Measurements from ENCODE around the gene ZNF221. TPM values are rescaled to one million over a fixed set of nuclear protein-coding genes. Genes with fewer than 3 reads are reported as not detected.

Gene ZNF221
- total RNA-seq, 1 donor from 2014 or later, result 14.3 TPM

DNA sequence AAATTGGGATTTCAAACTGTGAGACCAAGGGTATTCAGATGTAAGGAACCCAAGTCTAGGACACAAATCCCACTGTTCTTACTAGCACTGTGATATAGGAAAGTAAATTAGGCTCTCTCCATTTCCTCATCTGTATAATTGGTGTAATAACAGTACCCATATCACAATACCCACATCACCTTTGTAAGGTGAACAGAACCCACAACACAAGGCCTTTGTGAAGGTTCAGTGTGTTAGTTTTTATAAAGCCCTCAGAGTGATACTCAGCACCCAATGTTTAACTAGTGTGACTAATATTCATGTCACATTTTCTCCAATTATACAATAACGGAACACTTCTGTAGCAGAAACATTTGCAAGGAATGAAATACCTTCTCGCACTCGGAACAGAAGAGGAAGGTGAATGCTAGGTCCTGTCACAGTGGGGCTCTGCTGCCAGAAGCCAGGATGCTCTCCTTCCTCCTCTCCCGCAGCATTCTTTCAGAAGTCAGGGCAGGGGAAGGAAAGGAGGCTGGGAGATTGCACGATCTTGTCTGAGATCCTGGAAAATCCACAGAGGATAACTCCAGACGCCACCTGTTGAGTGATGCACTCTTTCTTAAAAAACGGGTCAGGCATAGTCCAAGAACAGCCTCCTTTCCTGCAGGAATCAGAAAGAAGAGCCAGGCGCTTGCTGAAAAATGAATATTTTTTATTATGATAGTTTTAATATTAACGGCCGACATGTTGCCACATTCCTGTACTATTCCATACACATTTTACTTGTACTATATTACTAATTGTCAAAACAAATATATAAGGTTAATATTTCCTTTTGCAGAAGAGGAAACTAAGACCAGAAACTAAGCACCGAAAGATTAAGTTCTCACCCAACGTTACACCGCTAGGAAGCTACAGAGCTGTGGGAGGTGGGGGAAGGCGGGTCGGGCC lies 16.7 kb upstream of the ZNF221 start:
- Mint-ChIP-seq H3K36me3 (ENCODE audit: low read depth) (peaks cover 36% of the 10 kb centered on the region), H3K27ac (ENCODE audit: unreplicated experiment) (peak overlapping the region; percentile 92), H3K9me3 (peaks cover 7% of the 10 kb centered on the region), H3K4me1 (peaks cover 15% of the 10 kb centered on the region), H3K4me3 (peak overlapping the region; percentile 100), H3K27me3 (ENCODE audit: low read depth) (peaks cover 8% of the 10 kb centered on the region)
- TF ChIP-seq, protein P1, sequence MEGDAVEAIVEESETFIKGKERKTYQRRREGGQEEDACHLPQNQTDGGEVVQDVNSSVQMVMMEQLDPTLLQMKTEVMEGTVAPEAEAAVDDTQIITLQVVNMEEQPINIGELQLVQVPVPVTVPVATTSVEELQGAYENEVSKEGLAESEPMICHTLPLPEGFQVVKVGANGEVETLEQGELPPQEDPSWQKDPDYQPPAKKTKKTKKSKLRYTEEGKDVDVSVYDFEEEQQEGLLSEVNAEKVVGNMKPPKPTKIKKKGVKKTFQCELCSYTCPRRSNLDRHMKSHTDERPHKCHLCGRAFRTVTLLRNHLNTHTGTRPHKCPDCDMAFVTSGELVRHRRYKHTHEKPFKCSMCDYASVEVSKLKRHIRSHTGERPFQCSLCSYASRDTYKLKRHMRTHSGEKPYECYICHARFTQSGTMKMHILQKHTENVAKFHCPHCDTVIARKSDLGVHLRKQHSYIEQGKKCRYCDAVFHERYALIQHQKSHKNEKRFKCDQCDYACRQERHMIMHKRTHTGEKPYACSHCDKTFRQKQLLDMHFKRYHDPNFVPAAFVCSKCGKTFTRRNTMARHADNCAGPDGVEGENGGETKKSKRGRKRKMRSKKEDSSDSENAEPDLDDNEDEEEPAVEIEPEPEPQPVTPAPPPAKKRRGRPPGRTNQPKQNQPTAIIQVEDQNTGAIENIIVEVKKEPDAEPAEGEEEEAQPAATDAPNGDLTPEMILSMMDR (conservative IDR thresholded peaks at IDR 0.05), result no peak
- DNase-seq (ENCODE audit: low read depth, low spot score), result no peak

DNA sequence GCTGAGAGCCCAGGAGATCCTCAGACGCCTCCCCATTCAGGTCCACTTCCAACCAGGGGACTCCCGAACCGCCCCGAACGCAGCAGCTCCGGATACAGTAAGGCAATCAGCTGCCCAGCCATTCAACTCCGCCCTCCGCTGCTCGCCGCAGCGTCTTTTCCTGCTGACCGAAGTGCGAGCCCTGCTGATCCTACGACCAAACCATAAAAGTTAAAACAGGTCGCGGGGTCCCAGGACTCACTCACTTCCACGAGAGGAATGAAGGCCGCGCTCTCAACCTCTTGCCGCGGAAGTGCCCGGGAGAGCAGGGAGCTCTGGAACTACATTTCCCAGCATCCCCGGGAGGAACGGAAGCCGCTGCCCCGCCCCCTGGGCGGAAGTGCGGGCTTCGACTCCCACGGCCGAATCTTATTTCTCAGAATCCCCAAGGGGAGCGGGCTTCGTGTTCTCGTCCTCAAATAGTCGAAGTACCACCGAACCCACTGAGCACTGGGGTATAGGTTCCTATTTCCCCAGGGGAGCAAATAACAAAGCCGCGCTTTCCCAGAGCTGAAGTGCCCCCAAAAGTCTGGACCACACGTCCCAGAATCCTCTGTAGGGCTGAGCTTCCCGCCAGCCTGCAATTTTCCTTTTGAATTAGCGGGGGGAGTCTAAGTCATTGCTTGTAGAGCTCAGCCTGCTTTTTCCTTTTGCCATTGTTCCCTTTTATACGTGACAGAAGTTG lies 15.9 kb upstream of the ZNF221 start, which contains the start of gene ZNF45:
Gene ZNF45, minus strand, starts transcription at position 298 of the 724 bp plus-strand sequence. CDS start 13,097 bp downstream, outside the sequence.
- peak within 1 kb of the TSS; percentile 98 for H3K27ac Mint-ChIP-seq (ENCODE audit: unreplicated experiment)
- H3K4me1 Mint-ChIP-seq, result peaks cover 15% of the 10 kb centered on the region
- H3K9me3 Mint-ChIP-seq, result peaks cover 7% of the 10 kb centered on the region
- peaks cover 28% of the 10 kb centered on the region for H3K36me3 Mint-ChIP-seq (ENCODE audit: low read depth)
- H3K4me3 Mint-ChIP-seq, result peak within 1 kb of the TSS; percentile 100
- TF ChIP-seq, protein P1 (conservative IDR thresholded peaks at IDR 0.05), result no peak
- DNase-seq (ENCODE audit: low read depth, low spot score), result peak; percentile 82
- H3K27me3 Mint-ChIP-seq (ENCODE audit: low read depth), result peaks cover 12% of the 10 kb centered on the region

DNA sequence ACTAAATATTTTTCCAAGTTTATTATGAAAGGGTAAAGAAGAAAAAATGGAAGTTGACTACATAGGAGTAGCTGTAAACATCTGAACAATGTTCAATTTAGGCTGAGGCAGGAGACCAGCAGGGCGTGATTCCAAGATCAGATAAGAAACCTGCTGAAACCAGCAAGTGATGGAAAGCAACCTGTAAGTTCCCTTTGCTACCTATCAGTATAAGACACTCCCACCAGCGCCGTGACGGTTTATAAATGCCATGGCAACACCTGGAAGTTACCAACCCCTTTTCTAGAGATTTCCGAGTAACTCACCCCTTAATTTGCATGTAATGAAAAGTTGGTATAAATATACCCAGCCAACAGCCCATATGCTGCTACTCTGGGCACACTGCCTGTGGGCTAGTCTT lies 14.8 kb upstream of the ZNF221 start:
- H3K27me3 Mint-ChIP-seq (ENCODE audit: low read depth), result peaks cover 22% of the 10 kb centered on the region
- peaks cover 10% of the 10 kb centered on the region for H3K9me3 Mint-ChIP-seq

DNA sequence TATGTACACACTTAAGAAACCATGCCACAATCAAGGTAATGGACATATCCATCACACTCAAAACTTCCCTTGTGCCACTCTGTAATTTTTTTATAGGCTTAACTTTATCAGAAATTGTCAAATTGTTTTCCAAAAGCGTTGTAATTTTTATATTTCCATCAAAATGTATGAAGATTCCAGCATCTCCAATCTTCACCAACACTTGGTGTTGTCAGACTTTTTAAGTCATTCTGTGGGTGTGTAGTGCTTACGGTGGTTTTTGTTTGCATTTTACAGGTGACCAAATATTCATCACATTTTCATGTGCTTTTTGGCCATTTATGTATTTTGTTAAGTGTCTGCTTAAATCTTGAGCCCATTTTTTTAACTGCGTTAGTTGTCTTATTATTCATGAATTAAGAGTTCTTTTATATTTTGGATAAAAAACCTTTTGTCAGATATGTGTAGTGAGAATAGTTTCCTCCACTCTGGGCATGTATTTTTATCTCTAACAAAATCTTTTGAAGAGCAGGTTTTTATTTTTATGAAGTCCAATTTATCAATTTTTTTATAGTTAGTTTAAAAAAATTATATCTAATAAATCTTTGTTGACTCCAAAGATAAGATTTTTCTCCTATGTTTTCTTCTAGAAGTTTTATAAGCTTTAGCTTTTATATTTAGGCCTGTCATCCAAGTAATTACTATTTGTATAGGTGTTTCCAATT lies 11.3 kb upstream of the ZNF221 start:
- no peak overlapping the region for H3K4me3 Mint-ChIP-seq

More for the DNA sequence above, 14.8 kb upstream of the ZNF221 start:
- Mint-ChIP-seq H3K4me3 (peak overlapping the region; percentile 100), H3K4me1 (peaks cover 15% of the 10 kb centered on the region), H3K36me3 (ENCODE audit: low read depth) (peaks cover 26% of the 10 kb centered on the region), H3K27ac (ENCODE audit: unreplicated experiment) (no peak overlapping the region)
- DNase-seq (ENCODE audit: low read depth, low spot score), result no peak
- TF ChIP-seq, protein P1 (conservative IDR thresholded peaks at IDR 0.05), result no peak

More for the DNA sequence above, 11.3 kb upstream of the ZNF221 start:
- Mint-ChIP-seq H3K27me3 (ENCODE audit: low read depth) (peaks cover 52% of the 10 kb centered on the region), H3K4me1 (peaks cover 6% of the 10 kb centered on the region), H3K36me3 (ENCODE audit: low read depth) (peaks cover 9% of the 10 kb centered on the region), H3K9me3 (peaks cover 10% of the 10 kb centered on the region), H3K27ac (ENCODE audit: unreplicated experiment) (no peak overlapping the region)
- no peak for DNase-seq (ENCODE audit: low read depth, low spot score)
- TF ChIP-seq, protein P1 (conservative IDR thresholded peaks at IDR 0.05), result no peak

Measured in neural crest cell (in vitro differentiated cells).